Ovary (tissue), 3 donors: ENCODE data around the gene ADRA2C.

Experiments used
- CTCF ChIP-seq, 3 donors: fragments of 450-650 bp in 2 of 3; fragments of 200-600 bp in 1 of 3; IDR thresholded peaks; one replicate each; pipeline versions ENCODE4 v1.5.1 to v1.8.0; 2016 to 2022; ENCODE audit warnings: antibody characterized with exemption in 3 of 3, mild to moderate bottlenecking in 1 of 3
- POLR2A ChIP-seq: fragments of 450-650 bp; IDR thresholded peaks from one replicate; pipeline ENCODE4 v1.6.1; 2017; ENCODE audit warnings: antibody characterized with exemption, mild to moderate bottlenecking, moderate library complexity
- donor health status: DM: no; HTN: no; CAD: no.

- TF ChIP-seq CTCF (IDR thresholded peaks at IDR 0.05) (no peak), POLR2A (no peak)
Measured at GRCh38 chr4:3810111-3810680, 44.0 kb downstream of the ADRA2C start.
